Fibroblast of skin of right biceps (primary cell): ENCODE results near the gene KRT1.

ENCODE experiments used
- DNase-seq: peaks from one replicate; pipeline ENCODE4 v3.0.0-alpha.2; 2013

KRT1 gene

GRCh38 chr12:52659395-52659794, 20.8 kb downstream of the KRT1 start:
- no peak for DNase-seq

GRCh38 chr12:52658196-52658595, 22.0 kb downstream of the KRT1 start:
- DNase-seq, result no peak

- DNase-seq, result no peak
Observed at GRCh38 chr12:52657250-52657902, 22.8 kb downstream of the KRT1 start.

GRCh38 chr12:52656616-52657015, 23.6 kb downstream of the KRT1 start:
- DNase-seq, result no peak

- DNase-seq, result no peak
Observed at GRCh38 chr12:52655720-52656124, 24.5 kb downstream of the KRT1 start.

- no peak for DNase-seq
Observed at GRCh38 chr12:52655251-52655650, 25.0 kb downstream of the KRT1 start.

GRCh38 chr12:52651726-52652261, 28.4 kb downstream of the KRT1 start, which contains the start of gene KRT2:
Gene KRT2 (minus strand): TSS chr12:52652211. CDS start chr12:52652142, 69 bp downstream.
- DNase-seq, result no peak

GRCh38 chr12:52650520-52651081, 29.6 kb downstream of the KRT1 start:
- DNase-seq, result no peak

- no peak for DNase-seq
Observed at GRCh38 chr12:52649066-52649465, 31.1 kb downstream of the KRT1 start.

GRCh38 chr12:52648012-52648550, 32.1 kb downstream of the KRT1 start:
- DNase-seq, result no peak

- DNase-seq, result no peak
Observed at GRCh38 chr12:52647601-52648000, 32.6 kb downstream of the KRT1 start.

GRCh38 chr12:52646613-52647012, 33.6 kb downstream of the KRT1 start:
- no peak for DNase-seq

- DNase-seq, result no peak
Observed at GRCh38 chr12:52645982-52646381, 34.2 kb downstream of the KRT1 start.

- no peak for DNase-seq
Observed at GRCh38 chr12:52645120-52645761, 35.0 kb downstream of the KRT1 start.

- no peak for DNase-seq
Observed at GRCh38 chr12:52644078-52644415, 36.2 kb downstream of the KRT1 start.

- DNase-seq, result no peak
Observed at GRCh38 chr12:52643233-52644077, 36.8 kb downstream of the KRT1 start.

- DNase-seq, result no peak
Observed at GRCh38 chr12:52641468-52641867, 38.7 kb downstream of the KRT1 start.

- DNase-seq, result no peak
Observed at GRCh38 chr12:52637299-52637698, 42.9 kb downstream of the KRT1 start.

- peak; percentile 5 for DNase-seq
Observed at GRCh38 chr12:52636592-52637258, 43.5 kb downstream of the KRT1 start.

GRCh38 chr12:52636189-52636588, 44.0 kb downstream of the KRT1 start:
- no peak for DNase-seq

- DNase-seq, result no peak
Observed at GRCh38 chr12:52634266-52635056, 45.7 kb downstream of the KRT1 start.

GRCh38 chr12:52633383-52633782, 46.8 kb downstream of the KRT1 start:
- DNase-seq, result no peak
